NCI-H1092 treated with DMSO at 0.1 percent for 48 hours (cell line): ENCODE data around the gene ALPI.
"Not testable (repeated sequence)": the region's sequence is repeated elsewhere in the genome, so short reads cannot be mapped to it uniquely, and the experiment has no call there.

Experiments used
- DNase-seq: peaks from one replicate; lab custom pipeline; 2025; lab: John Stamatoyannopoulos, UW

The ALPI gene

GRCh38 chr2:232420463-232421188 lies 35.3 kb upstream of the ALPI start:
- peak; percentile 18 for DNase-seq

GRCh38 chr2:232421189-232421785 lies 34.7 kb upstream of the ALPI start:
- no peak for DNase-seq

GRCh38 chr2:232422051-232422450 lies 33.9 kb upstream of the ALPI start:
- no peak for DNase-seq

- DNase-seq: not testable (repeated sequence)
These were observed 33.0 kb upstream of the ALPI start for GRCh38 chr2:232422996-232423395.

- not testable (repeated sequence) for DNase-seq
These were observed 32.5 kb upstream of the ALPI start for GRCh38 chr2:232423407-232423806.

GRCh38 chr2:232431705-232432590 lies 24.0 kb upstream of the ALPI start:
- no peak for DNase-seq

- no peak for DNase-seq
These were observed 23.3 kb upstream of the ALPI start for GRCh38 chr2:232432598-232433184.

- not testable (repeated sequence) for DNase-seq
These were observed 22.3 kb upstream of the ALPI start for GRCh38 chr2:232433622-232434021.

- DNase-seq: no peak
These were observed 21.9 kb upstream of the ALPI start for GRCh38 chr2:232434091-232434490.

- no peak for DNase-seq
These were observed 21.2 kb upstream of the ALPI start for GRCh38 chr2:232434563-232435374.

- DNase-seq: no peak
These were observed 20.6 kb upstream of the ALPI start for GRCh38 chr2:232435375-232435648.

GRCh38 chr2:232435805-232436204 lies 20.1 kb upstream of the ALPI start:
- no peak for DNase-seq

- no peak for DNase-seq
These were observed 19.4 kb upstream of the ALPI start for GRCh38 chr2:232436381-232437194.

GRCh38 chr2:232437195-232437571 lies 18.8 kb upstream of the ALPI start:
- DNase-seq: no peak

GRCh38 chr2:232438091-232438490 lies 17.9 kb upstream of the ALPI start:
- DNase-seq: no peak

GRCh38 chr2:232438951-232439757 lies 16.8 kb upstream of the ALPI start:
- DNase-seq: no peak

GRCh38 chr2:232439758-232440135 lies 16.2 kb upstream of the ALPI start:
- no peak for DNase-seq

GRCh38 chr2:232440220-232441018 lies 15.5 kb upstream of the ALPI start:
- peak; percentile 34 for DNase-seq

GRCh38 chr2:232441147-232441651 lies 14.8 kb upstream of the ALPI start:
- no peak for DNase-seq
